Colonic mucosa (tissue), 4 donors: ENCODE data around the gene ZCCHC4. TPM values are rescaled to one million over a fixed set of nuclear protein-coding genes. Genes with fewer than 3 reads are reported as not detected.
A peak's percentile ranks its signal among the peaks of the same experiment; 100 is the strongest.

Source experiments
- DNase-seq: peaks from one replicate; pipeline ENCODE4 v3.0.0-alpha.2; 2020
- H3K27ac ChIP-seq: fragments of 200-600 bp; one replicate; pipeline ENCODE4 v1.8.0; 2021
- H3K27me3 ChIP-seq: fragments of 200-600 bp; one replicate; pipeline ENCODE4 v1.8.0; 2021
- H3K36me3 ChIP-seq: fragments of 200-600 bp; one replicate; pipeline ENCODE4 v1.8.0; 2021
- H3K4me1 ChIP-seq: fragments of 200-600 bp; one replicate; pipeline ENCODE4 v1.8.0; 2021; ENCODE audit warnings: mild to moderate bottlenecking
- H3K4me3 ChIP-seq: fragments of 200-600 bp; one replicate; pipeline ENCODE4 v1.8.0; 2021
- H3K9ac ChIP-seq, 2 donors: one replicate each; pipeline ENCODE4 v1.7.0; 2013; ENCODE audit warnings: control low read depth in 2 of 2, low read depth in 2 of 2, low read length in 2 of 2
- H3K9me3 ChIP-seq: fragments of 200-600 bp; one replicate; pipeline ENCODE4 v1.8.0; 2021
- intact Hi-C: fragments of 100-400 bp; cut with DNase I; formaldehyde crosslinking; loops from one replicate; pipeline ENCODE4 v1.14.1; 2022
- total RNA-seq, 2 donors: library from RNA; stranded (reverse); fragmentation: NEBNext Ultra II Directional in 1 of 2; extraction: Animal tissue kit (Norgen Biotek cat#: 25700) in 1 of 2; gene quantifications; one replicate each; pipeline ENCODE4 v1.2.1, GENCODE V29; 2021
- TF ChIP-seq, protein P1 (sequence below): fragments of 200-600 bp; IDR thresholded peaks from one replicate; pipeline ENCODE4 v1.8.0; 2022; ENCODE audit warnings: antibody characterized with exemption, mild to moderate bottlenecking
- donor health status: healthy.
- donor health status: DM: no; HTN: no; CAD: no.
- donor health status: DM: no; HTN: no; CAD: no.

Gene ZCCHC4, protein sequence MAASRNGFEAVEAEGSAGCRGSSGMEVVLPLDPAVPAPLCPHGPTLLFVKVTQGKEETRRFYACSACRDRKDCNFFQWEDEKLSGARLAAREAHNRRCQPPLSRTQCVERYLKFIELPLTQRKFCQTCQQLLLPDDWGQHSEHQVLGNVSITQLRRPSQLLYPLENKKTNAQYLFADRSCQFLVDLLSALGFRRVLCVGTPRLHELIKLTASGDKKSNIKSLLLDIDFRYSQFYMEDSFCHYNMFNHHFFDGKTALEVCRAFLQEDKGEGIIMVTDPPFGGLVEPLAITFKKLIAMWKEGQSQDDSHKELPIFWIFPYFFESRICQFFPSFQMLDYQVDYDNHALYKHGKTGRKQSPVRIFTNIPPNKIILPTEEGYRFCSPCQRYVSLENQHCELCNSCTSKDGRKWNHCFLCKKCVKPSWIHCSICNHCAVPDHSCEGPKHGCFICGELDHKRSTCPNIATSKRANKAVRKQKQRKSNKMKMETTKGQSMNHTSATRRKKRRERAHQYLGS
- 1 to 10 TPM; 7.4 to 7.9 TPM for total RNA-seq

DNA sequence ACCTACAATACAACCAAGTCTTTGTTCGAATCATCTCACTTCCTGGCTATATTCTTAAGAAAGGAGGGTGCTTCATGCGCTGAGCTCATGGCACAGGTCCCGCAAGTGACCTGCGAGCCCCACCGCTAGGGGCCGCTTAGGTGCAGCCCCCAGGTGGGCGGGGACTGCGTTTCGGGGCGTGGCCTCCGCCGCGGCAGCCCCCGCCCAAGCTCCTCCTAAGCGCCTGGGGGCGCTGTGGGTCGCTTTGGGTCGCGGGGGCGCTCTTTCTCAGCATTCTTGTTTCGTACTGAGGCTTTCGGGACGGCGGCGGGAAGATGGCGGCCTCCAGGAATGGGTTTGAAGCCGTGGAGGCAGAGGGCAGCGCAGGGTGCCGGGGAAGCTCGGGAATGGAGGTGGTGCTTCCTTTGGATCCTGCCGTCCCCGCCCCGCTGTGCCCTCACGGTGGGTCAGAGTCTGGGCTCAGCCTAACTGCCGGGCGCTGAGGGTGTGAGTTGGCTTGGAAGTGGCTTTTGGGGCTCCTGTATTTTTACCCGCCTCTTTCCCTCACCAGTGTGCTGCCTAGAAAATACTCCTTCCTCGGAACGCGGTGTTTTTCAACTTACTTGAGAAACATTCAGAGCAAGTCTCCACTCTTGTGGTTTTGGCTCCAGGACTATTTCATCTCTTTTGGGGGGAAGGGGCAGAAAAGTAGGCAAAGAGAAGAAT, at the start of gene ZCCHC4:
TSS of gene ZCCHC4 (plus strand) at position 279 of the 705 bp plus-strand sequence. CDS start at position 315, 36 bp downstream.
- peak; percentile 91 for DNase-seq
- intact Hi-C loops: loop anchor here (10.0 kb wide), 2 partner anchors 78 to 148 kb away; partner anchors contain the start of genes PI4K2B and SEPSECS
- H3K27me3 ChIP-seq: no peaks in the 10 kb centered on the region
- H3K9ac ChIP-seq: peak within 1 kb of the TSS; percentile 78 to 86
- peak within 1 kb of the TSS; percentile 76 for H3K27ac ChIP-seq
- peak within 1 kb of the TSS; percentile 74 for H3K4me3 ChIP-seq
- H3K9me3 ChIP-seq: no peaks in the 10 kb centered on the region
- TF ChIP-seq, protein P1, sequence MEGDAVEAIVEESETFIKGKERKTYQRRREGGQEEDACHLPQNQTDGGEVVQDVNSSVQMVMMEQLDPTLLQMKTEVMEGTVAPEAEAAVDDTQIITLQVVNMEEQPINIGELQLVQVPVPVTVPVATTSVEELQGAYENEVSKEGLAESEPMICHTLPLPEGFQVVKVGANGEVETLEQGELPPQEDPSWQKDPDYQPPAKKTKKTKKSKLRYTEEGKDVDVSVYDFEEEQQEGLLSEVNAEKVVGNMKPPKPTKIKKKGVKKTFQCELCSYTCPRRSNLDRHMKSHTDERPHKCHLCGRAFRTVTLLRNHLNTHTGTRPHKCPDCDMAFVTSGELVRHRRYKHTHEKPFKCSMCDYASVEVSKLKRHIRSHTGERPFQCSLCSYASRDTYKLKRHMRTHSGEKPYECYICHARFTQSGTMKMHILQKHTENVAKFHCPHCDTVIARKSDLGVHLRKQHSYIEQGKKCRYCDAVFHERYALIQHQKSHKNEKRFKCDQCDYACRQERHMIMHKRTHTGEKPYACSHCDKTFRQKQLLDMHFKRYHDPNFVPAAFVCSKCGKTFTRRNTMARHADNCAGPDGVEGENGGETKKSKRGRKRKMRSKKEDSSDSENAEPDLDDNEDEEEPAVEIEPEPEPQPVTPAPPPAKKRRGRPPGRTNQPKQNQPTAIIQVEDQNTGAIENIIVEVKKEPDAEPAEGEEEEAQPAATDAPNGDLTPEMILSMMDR: peak; percentile 99
- H3K4me1 ChIP-seq: peaks cover 7% of the 10 kb centered on the region
- H3K36me3 ChIP-seq: no peaks in the 10 kb centered on the region

DNA sequence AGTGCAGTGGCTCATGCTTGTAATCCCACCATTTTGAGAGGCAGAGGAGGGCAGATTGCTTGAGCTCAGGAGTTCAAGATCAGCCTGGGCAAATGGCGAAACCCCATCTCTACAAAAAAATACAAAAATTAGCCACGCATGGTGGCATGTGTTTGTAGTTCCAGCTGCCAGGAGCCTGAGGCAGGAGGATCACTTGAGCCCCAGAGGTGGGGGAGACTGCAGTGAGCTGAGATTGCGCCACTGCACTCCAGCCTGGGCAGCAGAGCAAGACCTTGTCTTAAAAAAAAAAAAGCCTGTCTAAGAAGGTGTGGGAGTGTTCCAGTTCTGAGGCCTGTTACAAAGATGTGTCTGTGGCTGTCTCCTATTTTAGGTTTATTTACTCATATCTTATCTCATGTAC, 40.7 kb upstream of the ZCCHC4 start:
- TF ChIP-seq, protein P1: no peak
- no peak overlapping the region for H3K9ac ChIP-seq
- intact Hi-C loops: no loop called here
- H3K9me3 ChIP-seq: no peaks in the 10 kb centered on the region
- no peak for DNase-seq
- no peaks in the 10 kb centered on the region for H3K27me3 ChIP-seq
- H3K4me1 ChIP-seq: no peaks in the 10 kb centered on the region
- H3K4me3 ChIP-seq: no peak overlapping the region
- no peak overlapping the region for H3K27ac ChIP-seq
- H3K36me3 ChIP-seq: no peaks in the 10 kb centered on the region

- H3K27me3 ChIP-seq: no peaks in the 10 kb centered on the region
- H3K4me3 ChIP-seq: no peak overlapping the region
- H3K9me3 ChIP-seq: no peaks in the 10 kb centered on the region
- H3K36me3 ChIP-seq: no peaks in the 10 kb centered on the region
- H3K27ac ChIP-seq: no peak overlapping the region
- intact Hi-C loops: no loop called here
- no peak overlapping the region for H3K9ac ChIP-seq
- TF ChIP-seq, protein P1: no peak
- H3K4me1 ChIP-seq: no peaks in the 10 kb centered on the region
- no peak for DNase-seq
Measured at GRCh38 chr4:25280210-25280609, 32.4 kb upstream of the ZCCHC4 start.

DNA sequence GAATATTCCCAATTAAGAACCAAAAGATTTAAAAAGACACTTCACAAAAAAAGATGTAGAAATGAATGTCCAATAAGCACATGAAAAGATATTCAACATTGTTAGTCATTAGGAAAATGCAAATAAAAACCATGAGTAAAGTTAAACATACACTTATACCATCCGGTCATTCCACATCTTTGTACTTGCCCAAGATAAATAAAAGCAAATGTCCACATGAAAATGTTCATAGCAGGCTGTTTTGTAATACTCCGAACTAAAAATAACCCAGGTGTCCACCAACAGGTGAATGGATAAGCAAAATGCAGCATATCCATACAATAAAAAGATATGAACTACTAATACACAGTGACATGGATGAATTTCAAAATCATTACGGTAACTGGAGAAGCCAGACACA, 28.6 kb upstream of the ZCCHC4 start:
- no peak overlapping the region for H3K27ac ChIP-seq
- intact Hi-C loops: no loop called here
- no peaks in the 10 kb centered on the region for H3K9me3 ChIP-seq
- no peaks in the 10 kb centered on the region for H3K36me3 ChIP-seq
- no peak for DNase-seq
- H3K4me1 ChIP-seq: no peaks in the 10 kb centered on the region
- no peaks in the 10 kb centered on the region for H3K27me3 ChIP-seq
- H3K9ac ChIP-seq: no peak overlapping the region
- TF ChIP-seq, protein P1: no peak
- no peak overlapping the region for H3K4me3 ChIP-seq

GRCh38 chr4:25284466-25284865, 28.1 kb upstream of the ZCCHC4 start:
- no peak overlapping the region for H3K27ac ChIP-seq
- intact Hi-C loops: no loop called here
- no peak overlapping the region for H3K4me3 ChIP-seq
- H3K9ac ChIP-seq: no peak overlapping the region
- no peaks in the 10 kb centered on the region for H3K9me3 ChIP-seq
- no peaks in the 10 kb centered on the region for H3K4me1 ChIP-seq
- H3K36me3 ChIP-seq: no peaks in the 10 kb centered on the region
- no peak for DNase-seq
- TF ChIP-seq, protein P1: no peak
- no peaks in the 10 kb centered on the region for H3K27me3 ChIP-seq
